Left kidney (tissue), 2 donors: ENCODE data around the gene DNMT3L. TPM values are rescaled to one million over a fixed set of nuclear protein-coding genes. Genes with fewer than 3 reads are reported as not detected.
"Not testable (repeated sequence)": the region's sequence is repeated elsewhere in the genome, so short reads cannot be mapped to it uniquely, and the experiment has no call there.

Experiments
- DNase-seq: peaks from one replicate; pipeline ENCODE4 v3.0.0-alpha.2; 2013
- polyA plus RNA-seq: library from polyadenylated mRNA; unstranded; fragments of 120-200 nt; gene quantifications from one replicate; pipeline ENCODE4 v1.2.1, GENCODE V29; 2013; ENCODE audit not compliant: insufficient read length

Gene DNMT3L
- polyA plus RNA-seq, 1 donor: not detected

- DNase-seq: not testable (repeated sequence)
Observed at GRCh38 chr21:44249204-44250037, 12.3 kb downstream of the DNMT3L start.

GRCh38 chr21:44247904-44248303, 13.8 kb downstream of the DNMT3L start:
- DNase-seq: not testable (repeated sequence)

DNA sequence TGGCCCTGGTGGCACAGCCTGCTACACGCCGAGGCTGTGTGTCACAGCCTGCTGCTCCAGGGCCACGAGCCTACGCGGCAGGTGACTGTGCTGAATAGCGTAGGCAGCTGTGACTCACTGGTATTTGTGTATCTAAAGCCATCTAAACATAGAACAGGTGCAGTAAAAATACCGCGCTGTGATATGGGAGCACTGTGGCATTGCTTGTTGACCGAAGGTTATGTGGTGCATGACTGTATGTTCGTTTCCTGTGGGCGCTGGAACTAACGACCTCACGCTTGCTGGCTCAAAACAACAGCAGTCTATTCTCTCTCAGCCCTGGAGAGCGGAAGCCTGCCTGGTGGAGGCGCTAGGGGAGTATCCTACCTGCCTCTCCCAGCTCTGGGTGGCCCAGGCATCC, 17.7 kb downstream of the DNMT3L start:
- not testable (repeated sequence) for DNase-seq

DNA sequence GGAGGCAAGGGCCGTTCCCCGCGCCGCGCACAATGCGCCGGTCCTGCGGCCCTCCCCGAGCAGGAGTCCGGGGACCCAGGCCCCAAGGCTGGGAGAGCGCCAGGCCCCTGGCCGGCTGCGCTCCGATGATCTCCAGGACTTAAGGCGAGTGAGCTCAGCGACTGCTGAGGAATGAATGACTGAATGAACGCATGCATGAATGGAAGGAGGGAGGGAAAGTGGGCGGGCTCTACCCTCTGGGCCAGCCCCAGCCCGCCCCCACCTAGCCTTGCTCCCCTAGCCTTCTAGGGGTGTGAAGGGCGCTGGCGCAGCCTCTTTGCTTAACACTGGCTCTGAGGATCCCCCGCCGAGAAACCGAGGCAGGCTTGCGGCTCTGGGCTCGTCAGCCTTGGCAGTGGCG, 20.4 kb downstream of the DNMT3L start:
- DNase-seq: not testable (repeated sequence)

GRCh38 chr21:44240842-44241241, 20.9 kb downstream of the DNMT3L start, which contains the start of gene ICOSLG:
TSS of gene ICOSLG (minus strand) at chr21:44240943. CDS start at chr21:44240817, 126 bp downstream.
- not testable (repeated sequence) for DNase-seq

DNA sequence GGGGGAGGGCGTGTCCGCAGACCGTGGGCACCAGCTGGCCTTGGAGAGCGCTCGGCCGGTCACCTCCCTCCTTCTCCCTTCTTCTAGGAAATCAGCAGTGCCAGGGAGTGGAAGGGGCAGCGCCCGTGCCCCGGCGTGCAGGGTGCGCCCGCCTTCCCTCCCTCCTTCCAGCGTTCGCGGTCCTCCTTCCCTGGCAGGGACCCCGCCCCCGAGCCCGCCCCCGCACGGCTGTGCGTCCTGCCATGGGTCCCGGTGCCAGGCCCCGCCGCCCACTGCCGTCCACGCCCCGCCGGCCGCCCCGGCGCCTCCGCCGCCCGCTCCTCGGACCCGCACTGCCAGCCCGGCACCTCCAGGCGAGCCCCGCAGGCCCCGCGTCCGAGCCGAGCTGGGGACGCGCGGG, 21.3 kb downstream of the DNMT3L start:
- not testable (repeated sequence) for DNase-seq

DNA sequence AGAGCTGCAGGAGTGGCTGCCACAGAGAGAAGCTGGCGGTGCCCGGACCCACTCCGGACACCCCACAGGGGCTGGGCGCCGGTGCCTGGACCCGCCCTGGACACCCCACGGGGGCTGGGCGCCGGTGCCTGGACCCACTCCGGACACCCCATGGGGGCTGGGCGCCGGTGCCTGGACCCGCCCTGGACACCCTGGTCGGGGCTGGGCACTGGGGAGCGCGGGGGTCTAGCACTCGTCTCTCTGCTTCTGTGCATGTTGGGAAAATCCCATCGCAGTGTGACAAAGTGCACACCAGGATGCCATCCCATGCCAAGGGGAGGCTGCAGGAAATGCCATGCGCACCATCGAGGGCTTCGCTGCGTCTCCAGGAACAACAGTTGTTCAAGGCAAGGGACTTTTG, 32.1 kb downstream of the DNMT3L start:
- DNase-seq: not testable (repeated sequence)

DNA sequence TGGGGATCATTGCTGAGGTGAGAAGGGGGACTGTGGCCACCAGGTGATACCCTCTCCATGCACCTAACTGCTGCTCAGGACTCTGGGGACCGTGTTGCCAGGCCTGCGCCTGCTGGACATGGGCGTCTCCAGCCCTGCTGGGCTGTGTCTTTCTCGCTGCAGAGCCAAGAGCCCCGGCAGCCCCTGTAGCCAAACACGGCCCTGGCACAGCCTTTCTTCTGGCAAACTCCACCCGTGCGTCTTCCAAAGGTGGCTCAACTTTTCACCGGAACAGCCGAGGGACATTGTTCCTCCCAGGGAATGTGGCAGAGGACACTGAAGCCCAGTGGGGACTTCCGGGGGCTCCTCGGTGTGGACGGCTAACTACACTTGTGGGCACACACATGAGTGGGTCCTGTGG, 33.6 kb downstream of the DNMT3L start:
- DNase-seq: not testable (repeated sequence)

GRCh38 chr21:44227614-44228013, 34.1 kb downstream of the DNMT3L start:
- not testable (repeated sequence) for DNase-seq

GRCh38 chr21:44225605-44226004, 36.1 kb downstream of the DNMT3L start:
- not testable (repeated sequence) for DNase-seq

DNA sequence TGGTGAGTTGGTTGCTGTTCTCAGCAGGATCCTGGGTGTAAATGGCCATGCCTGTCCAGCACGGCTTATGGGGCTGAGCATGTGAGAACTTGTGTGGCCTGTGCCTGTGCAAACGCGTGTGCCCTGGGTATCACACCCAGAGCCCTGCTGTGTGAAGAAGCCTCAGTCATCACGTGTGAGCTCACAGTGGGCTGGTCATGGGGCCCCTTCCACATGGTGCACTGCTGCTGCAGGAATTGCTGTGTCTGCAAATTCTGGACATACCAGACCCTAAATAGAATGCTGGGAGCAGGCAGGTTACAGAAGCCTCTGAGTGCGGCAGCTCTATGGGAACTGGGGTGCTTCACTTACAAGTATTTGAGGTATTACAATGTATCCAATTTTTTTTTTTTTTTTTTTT, 38.4 kb downstream of the DNMT3L start:
- DNase-seq: not testable (repeated sequence)

GRCh38 chr21:44220674-44221073, 41.0 kb downstream of the DNMT3L start:
- DNase-seq: not testable (repeated sequence)

- DNase-seq: not testable (repeated sequence)
Observed at GRCh38 chr21:44218461-44218860, 43.2 kb downstream of the DNMT3L start.

- DNase-seq: not testable (repeated sequence)
Observed at GRCh38 chr21:44211978-44212377, 49.7 kb downstream of the DNMT3L start.

DNA sequence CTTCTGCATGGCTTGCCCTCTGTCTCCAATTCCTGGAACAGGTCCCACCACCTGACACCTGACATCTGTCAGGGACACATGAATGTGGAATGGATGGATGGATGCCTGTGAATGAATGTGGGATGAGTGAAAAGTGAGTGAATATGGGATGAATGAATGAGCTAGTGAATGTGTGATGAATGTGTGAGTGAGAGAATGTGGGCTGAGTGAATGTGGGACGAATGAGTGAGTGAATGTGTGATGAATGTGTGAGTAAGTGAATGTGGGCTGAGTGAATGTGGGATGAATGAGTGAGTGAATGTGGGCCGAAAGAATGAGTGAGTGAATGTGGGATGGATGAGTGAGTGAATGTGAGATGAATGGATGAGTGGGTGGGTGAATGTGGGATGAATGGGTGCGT, 50.1 kb downstream of the DNMT3L start:
- DNase-seq: not testable (repeated sequence)

- not testable (repeated sequence) for DNase-seq
Observed at GRCh38 chr21:44207860-44208646, 53.6 kb downstream of the DNMT3L start.

- DNase-seq: not testable (repeated sequence)
Observed at GRCh38 chr21:44206698-44207676, 54.7 kb downstream of the DNMT3L start.

DNA sequence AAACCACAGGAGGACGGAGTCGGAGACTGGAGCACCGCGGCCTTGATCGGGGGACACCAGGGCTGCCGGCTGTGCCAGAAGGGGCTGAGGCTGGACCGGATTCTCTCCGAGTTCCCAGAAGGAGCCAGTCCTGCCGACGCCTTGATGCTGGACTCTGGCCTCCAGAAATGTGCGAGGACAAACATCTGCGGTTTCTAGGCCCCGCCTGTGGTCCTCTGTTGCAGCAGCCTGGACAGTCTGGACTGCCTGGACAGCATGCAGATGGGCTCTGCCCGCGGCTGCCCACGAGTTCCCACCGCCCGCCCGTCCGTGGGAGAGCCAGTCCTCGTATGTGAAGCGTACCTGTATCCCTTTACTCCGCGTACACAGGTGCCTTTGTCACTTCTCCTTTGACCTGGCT, 55.5 kb downstream of the DNMT3L start:
- not testable (repeated sequence) for DNase-seq

- not testable (repeated sequence) for DNase-seq
Observed at GRCh38 chr21:44202590-44203299, 59.0 kb downstream of the DNMT3L start.

GRCh38 chr21:44199997-44200396, 61.7 kb downstream of the DNMT3L start:
- DNase-seq: not testable (repeated sequence)

GRCh38 chr21:44199448-44199847, 62.2 kb downstream of the DNMT3L start:
- no peak for DNase-seq
